ENCODE results near the gene STK38. TPM values are rescaled to one million over a fixed set of nuclear protein-coding genes. Genes with fewer than 3 reads are reported as not detected.
"Not testable (repeated sequence)": the region's sequence is repeated elsewhere in the genome, so short reads cannot be mapped to it uniquely, and the experiment has no call there.

Gene STK38
- total and polyA plus RNA-seq, 9 of the 15 experiments (the other 6 are each of a cell fraction or from before 2014, with no cell fraction given): 5.7 to 28.7 (median 19.5) TPM

DNA sequence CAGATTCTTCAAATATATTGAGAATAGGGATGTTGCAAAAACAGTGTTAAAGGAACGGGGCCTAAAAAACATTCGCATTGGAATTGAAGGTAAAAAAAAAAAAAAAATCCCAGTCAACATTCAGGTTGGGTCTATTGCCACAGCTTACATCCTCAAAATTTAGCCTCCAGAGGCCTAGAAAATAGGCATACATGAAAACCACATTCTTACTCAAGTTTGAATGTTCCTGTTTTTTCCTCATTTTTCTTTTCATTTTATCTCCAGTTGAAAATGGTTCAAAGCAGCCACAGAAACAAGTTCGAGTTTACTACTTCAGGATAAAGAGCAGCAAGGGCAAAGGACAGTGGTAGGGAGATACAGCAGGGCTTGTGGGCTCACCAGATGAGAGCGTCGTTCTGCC lies 62.5 kb downstream of the STK38 start:
- TF ChIP-seq POLR2H (tag; IDR thresholded peaks at IDR 0.05; ENCODE audit: low read depth): 0 out of 2 replicates have a peak, but pooled peaks have one; percentile 24
- TF ChIP-seq, protein P1, sequence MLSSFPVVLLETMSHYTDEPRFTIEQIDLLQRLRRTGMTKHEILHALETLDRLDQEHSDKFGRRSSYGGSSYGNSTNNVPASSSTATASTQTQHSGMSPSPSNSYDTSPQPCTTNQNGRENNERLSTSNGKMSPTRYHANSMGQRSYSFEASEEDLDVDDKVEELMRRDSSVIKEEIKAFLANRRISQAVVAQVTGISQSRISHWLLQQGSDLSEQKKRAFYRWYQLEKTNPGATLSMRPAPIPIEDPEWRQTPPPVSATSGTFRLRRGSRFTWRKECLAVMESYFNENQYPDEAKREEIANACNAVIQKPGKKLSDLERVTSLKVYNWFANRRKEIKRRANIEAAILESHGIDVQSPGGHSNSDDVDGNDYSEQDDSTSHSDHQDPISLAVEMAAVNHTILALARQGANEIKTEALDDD (IDR thresholded peaks at IDR 0.05): no peak
- no peak for TF ChIP-seq PTTG1 (tag; IDR thresholded peaks at IDR 0.05; ENCODE audit: low read depth)
- TF ChIP-seq RB1 (IDR thresholded peaks at IDR 0.05; ENCODE audit: low read depth): no peak
- TF ChIP-seq POLR2B (IDR thresholded peaks at IDR 0.05; ENCODE audit: low read depth, partially characterized antibody): peak; percentile 9
- no peak for TF ChIP-seq MCM2 (IDR thresholded peaks at IDR 0.05; ENCODE audit: low read depth)
- Histone ChIP-seq H3K27me3 (ENCODE audit: control insufficient read depth in 2 of 2, insufficient read depth in 2 of 2, low read length in 2 of 2) (no peaks in the 10 kb centered on the region), H2AFZ (ENCODE audit: low read depth, low read length) (no peak overlapping the region), H3K79me2 (ENCODE audit: control insufficient read depth, insufficient read depth, low read length) (no peaks in the 10 kb centered on the region), H3K36me3 (ENCODE audit: control insufficient read depth, insufficient read depth, low read length) (peaks cover 89% of the 10 kb centered on the region), H3K4me3 (no peak overlapping the region), H3K9me1 (ENCODE audit: control insufficient read depth, insufficient read depth, low read length) (peaks cover 2% of the 10 kb centered on the region), H3K4me1 (replicated peaks in 1 of 2; ENCODE audit: control insufficient read depth in 2 of 2, insufficient read depth in 2 of 2, low read length in 2 of 2) (no peaks in the 10 kb centered on the region), H3K4me2 (ENCODE audit: insufficient read depth, low read length) (no peak overlapping the region), H3K9me3 (replicated peaks; ENCODE audit: control insufficient read depth, insufficient read depth, low read depth, low read length) (no peaks in the 10 kb centered on the region), H3K9ac (ENCODE audit: insufficient read depth in 1 of 2, low read depth in 2 of 2, low read length in 2 of 2) (no peak overlapping the region), H3K27ac (ENCODE audit: extremely low read depth, low read depth, low read length) (no peak overlapping the region), H4K20me1 (replicated peaks; ENCODE audit: control insufficient read depth, insufficient read depth, low read length) (no peaks in the 10 kb centered on the region)
- BruUV-seq (replicated peaks): no TSS peak
- WGBS (ENCODE audit: insufficient coverage, low coverage, missing lambda C conversion rate): 96% methylated on average over 5 of the region's 5 CpGs
- POLR2A ChIA-PET: interaction anchor here (1.0 to 1.1 kb wide), 2 partner anchors 11 to 14 kb away, joined by 3 to 5 read pairs; no protein-coding TSS in a partner anchor
- intact Hi-C loops (cut with micrococcal nuclease) (no loop called here), in situ Hi-C loops (cut with MboI) (no loop called here)
- FAIRE-seq (no peak), ATAC-seq (no peak), DNase-seq (ENCODE audit: extremely low read depth in 1 of 4, low spot score in 3 of 4) (no peak)
- CTCF ChIA-PET (ENCODE audit: low intra/inter-chr PET ratio): no interaction called here

DNA sequence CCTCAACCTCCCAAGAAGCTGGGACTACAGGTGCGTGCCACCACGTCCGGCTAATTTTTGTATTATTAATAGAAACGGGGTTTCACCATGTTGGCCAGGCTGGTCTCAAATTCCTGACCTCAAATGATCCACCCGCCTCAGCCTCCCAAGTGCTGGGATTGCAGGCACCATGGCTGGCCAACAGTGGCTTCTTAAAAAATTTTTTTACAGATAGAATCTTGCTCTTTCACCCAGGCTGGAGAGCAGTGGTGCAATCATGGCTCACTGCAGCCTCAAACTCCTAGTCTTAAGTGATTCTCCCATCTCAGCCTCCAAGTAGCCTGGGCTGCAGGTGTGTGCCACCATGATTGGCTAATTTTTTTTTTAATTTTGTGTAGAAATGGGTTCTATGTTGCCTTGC lies 64.0 kb downstream of the STK38 start:
- POLR2A ChIA-PET; CTCF ChIA-PET (ENCODE audit: low intra/inter-chr PET ratio); H3K4me1 ChIP-seq (replicated peaks in 1 of 2; ENCODE audit: control insufficient read depth in 2 of 2, insufficient read depth in 2 of 2, low read length in 2 of 2); H3K4me2 ChIP-seq (ENCODE audit: insufficient read depth, low read length); H3K9ac ChIP-seq (ENCODE audit: insufficient read depth in 1 of 2, low read depth in 2 of 2, low read length in 2 of 2); BruUV-seq (replicated peaks); intact Hi-C loops (cut with micrococcal nuclease); H3K79me2 ChIP-seq (ENCODE audit: control insufficient read depth, insufficient read depth, low read length); H3K9me1 ChIP-seq (ENCODE audit: control insufficient read depth, insufficient read depth, low read length); H3K27ac ChIP-seq (ENCODE audit: extremely low read depth, low read depth, low read length); in situ Hi-C loops (cut with MboI); ATAC-seq; FAIRE-seq; H3K9me3 ChIP-seq (replicated peaks; ENCODE audit: control insufficient read depth, insufficient read depth, low read depth, low read length); DNase-seq (ENCODE audit: extremely low read depth in 1 of 4, low spot score in 3 of 4); H3K4me3 ChIP-seq; H3K27me3 ChIP-seq (ENCODE audit: control insufficient read depth in 2 of 2, insufficient read depth in 2 of 2, low read length in 2 of 2); H2AFZ ChIP-seq (ENCODE audit: low read depth, low read length): not testable (repeated sequence)
- Histone ChIP-seq H3K36me3 (ENCODE audit: control insufficient read depth, insufficient read depth, low read length) (peaks cover 89% of the 10 kb centered on the region), H4K20me1 (replicated peaks; ENCODE audit: control insufficient read depth, insufficient read depth, low read length) (peaks cover 10% of the 10 kb centered on the region)
- 98% methylated on average over 5 of the region's 5 CpGs for WGBS (ENCODE audit: insufficient coverage, low coverage, missing lambda C conversion rate)

All from K562 (cell line).